ENCODE results near the gene GJB3. TPM values are rescaled to one million over a fixed set of nuclear protein-coding genes. Genes with fewer than 3 reads are reported as not detected.
A peak's percentile ranks its signal among the peaks of the same experiment; 100 is the strongest.

Gene GJB3
- total RNA-seq, 1 experiment from 2014 or later: 63.0 TPM

- peaks cover 48% of the 10 kb centered on the region for H3K79me2 ChIP-seq (ENCODE audit: low read depth)
- peak overlapping the region; percentile 97 for H3K4me2 ChIP-seq
- ChIA-PET CTCF (interaction anchor here (0.6 kb wide), 1 partner anchor 73 kb away, joined by 4 read pairs; no protein-coding TSS in a partner anchor), POLR2A (ENCODE audit: unreplicated experiment) (interaction anchor here (0.8 to 0.9 kb wide), 2 partner anchors 16 to 25 kb away, joined by 6 to 9 read pairs; partner anchors contain the start of gene GJB5)
- peak; percentile 65 to 94 for DNase-seq
- no peak overlapping the region for H2AFZ ChIP-seq
- no peaks in the 10 kb centered on the region for H3K9me3 ChIP-seq (ENCODE audit: insufficient read depth, low read depth)
- peaks cover 74% of the 10 kb centered on the region for H3K4me1 ChIP-seq (replicated peaks; ENCODE audit: insufficient read depth)
- BruUV-seq (replicated peaks): no TSS peak
- intact Hi-C loops (cut with micrococcal nuclease; ENCODE audit: unreplicated experiment): no loop called here
- H3K36me3 ChIP-seq (ENCODE audit: low read depth): peaks cover 7% of the 10 kb centered on the region; the same call in 1 of the 2 replicates
- H3F3A ChIP-seq (ENCODE audit: insufficient read depth, low read depth): peaks cover 44% of the 10 kb centered on the region
- H3K27me3 ChIP-seq (ENCODE audit: insufficient read depth, low read depth): no peaks in the 10 kb centered on the region
- H3K27ac ChIP-seq: peak overlapping the region; percentile 92
- peaks cover 7% of the 10 kb centered on the region for H4K20me1 ChIP-seq (ENCODE audit: insufficient read depth)
- TF ChIP-seq CTCF (conservative IDR thresholded peaks at IDR 0.05) (no peak), EZH2 (IDR thresholded peaks at IDR 0.05; ENCODE audit: low read depth) (no peak)
- H3K9me2 ChIP-seq (ENCODE audit: insufficient read depth): no peaks in the 10 kb centered on the region
- H3K4me3 ChIP-seq: peak overlapping the region; percentile 98; the same call in 1 of the 2 replicates
These were observed 1.5 kb upstream of the GJB3 start for GRCh38 chr1:34779526-34779925.

GRCh38 chr1:34779962-34780361, 1.1 kb upstream of the GJB3 start:
- intact Hi-C loops (cut with micrococcal nuclease; ENCODE audit: unreplicated experiment): no loop called here
- CTCF ChIA-PET: no interaction called here
- Histone ChIP-seq H3K9me3 (ENCODE audit: insufficient read depth, low read depth) (no peaks in the 10 kb centered on the region), H3K4me2 (peak overlapping the region; percentile 97), H3K79me2 (ENCODE audit: low read depth) (peaks cover 52% of the 10 kb centered on the region), H3F3A (ENCODE audit: insufficient read depth, low read depth) (peaks cover 48% of the 10 kb centered on the region), H4K20me1 (ENCODE audit: insufficient read depth) (peaks cover 12% of the 10 kb centered on the region), H2AFZ (no peak overlapping the region), H3K36me3 (ENCODE audit: low read depth) (peaks cover 8% of the 10 kb centered on the region; the same call in 1 of the 2 replicates), H3K27ac (peak overlapping the region; percentile 92), H3K27me3 (ENCODE audit: insufficient read depth, low read depth) (no peaks in the 10 kb centered on the region), H3K4me1 (replicated peaks; ENCODE audit: insufficient read depth) (peaks cover 74% of the 10 kb centered on the region), H3K9me2 (ENCODE audit: insufficient read depth) (no peaks in the 10 kb centered on the region), H3K4me3 (peak overlapping the region; percentile 98)
- DNase-seq: no peak
- POLR2A ChIA-PET (ENCODE audit: unreplicated experiment): interaction anchor here (0.8 kb wide), 1 partner anchor 17 kb away, joined by 6 read pairs; no protein-coding TSS in a partner anchor
- TF ChIP-seq EZH2 (IDR thresholded peaks at IDR 0.05; ENCODE audit: low read depth) (no peak), CTCF (conservative IDR thresholded peaks at IDR 0.05) (no peak)
- no TSS peak for BruUV-seq (replicated peaks)

- POLR2A ChIA-PET (ENCODE audit: unreplicated experiment): interaction anchor here (0.5 to 2.2 kb wide), 5 partner anchors 15 to 907 kb away, joined by 3 to 27 read pairs (median 4); partner anchors contain the start of gene GJB5
- Histone ChIP-seq H3K27me3 (ENCODE audit: insufficient read depth, low read depth) (no peaks in the 10 kb centered on the region), H3K9me3 (ENCODE audit: insufficient read depth, low read depth) (no peaks in the 10 kb centered on the region), H3K4me3 (peak overlapping the region; percentile 98), H3K27ac (peak overlapping the region; percentile 92), H3K4me2 (peak overlapping the region; percentile 97), H3K79me2 (ENCODE audit: low read depth) (peaks cover 57% of the 10 kb centered on the region), H3K4me1 (replicated peaks; ENCODE audit: insufficient read depth) (peaks cover 74% of the 10 kb centered on the region), H4K20me1 (ENCODE audit: insufficient read depth) (peaks cover 17% of the 10 kb centered on the region), H3F3A (ENCODE audit: insufficient read depth, low read depth) (peaks cover 54% of the 10 kb centered on the region), H3K36me3 (ENCODE audit: low read depth) (peaks cover 14% of the 10 kb centered on the region; the same call in 1 of the 2 replicates), H3K9me2 (ENCODE audit: insufficient read depth) (no peaks in the 10 kb centered on the region), H2AFZ (no peak overlapping the region; the same call in 1 of the 2 replicates)
- BruUV-seq (replicated peaks): TSS peak; percentile 81
- DNase-seq: peak; percentile 21 to 47
- intact Hi-C loops (cut with micrococcal nuclease; ENCODE audit: unreplicated experiment): no loop called here
- TF ChIP-seq EZH2 (IDR thresholded peaks at IDR 0.05; ENCODE audit: low read depth) (no peak), CTCF (conservative IDR thresholded peaks at IDR 0.05) (no peak)
- CTCF ChIA-PET: interaction anchor here (1.0 to 1.9 kb wide), 2 partner anchors 18 to 25 kb away, joined by 3 to 11 read pairs; partner anchors contain the start of gene GJB5
These were observed 486 bp upstream of the GJB3 start for GRCh38 chr1:34780528-34780927.
